Measurements from ENCODE around the gene FNBP1L.

DNA sequence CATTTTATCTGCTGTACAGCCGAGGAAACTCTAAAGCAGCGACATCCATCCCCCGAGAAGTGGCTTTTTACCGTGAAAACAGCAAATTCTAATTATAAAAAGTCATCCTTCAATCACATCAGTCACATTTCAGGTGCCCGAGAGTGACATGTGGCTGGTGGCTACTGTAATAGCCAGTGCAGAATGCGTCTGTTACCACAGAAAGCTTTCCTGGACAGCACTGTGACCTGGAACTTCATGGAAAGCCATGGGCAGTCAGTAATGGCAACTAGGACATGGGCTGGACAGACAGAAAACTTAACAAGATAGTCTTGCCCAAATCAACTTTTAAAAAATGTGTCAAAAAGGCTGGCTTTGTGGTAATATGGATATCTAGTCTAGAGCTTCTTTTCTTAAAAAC is 127.1 kb downstream of the FNBP1L start:
- TF ChIP-seq CTCF (conservative IDR thresholded peaks at IDR 0.05) = no peak
- TF ChIP-seq ZFX (IDR thresholded peaks at IDR 0.05) = no peak

Measured in C4-2B (cell line).